K562 (cell line): ENCODE results near the gene HMG20B. TPM values are rescaled to one million over a fixed set of nuclear protein-coding genes. Genes with fewer than 3 reads are reported as not detected.

Source experiments
- BMI1 ChIP-seq: fragments of 150-350 bp; IDR thresholded peaks from 2 replicates; pipeline ENCODE4 v1.6.1; 2014; ENCODE audit warnings: low read length
- BRD4 ChIP-seq: fragments of 200-600 bp; sonication (generic); IDR thresholded peaks from 2 replicates; pipeline ENCODE4 v1.6.1; 2017; ENCODE audit warnings: inconsistent platforms
- CEBPB ChIP-seq: fragments of 450-650 bp; IDR thresholded peaks from 2 replicates; pipeline ENCODE4 v1.6.1; 2016; ENCODE audit warnings: missing genetic modification characterization, missing compliant biosample characterization
- CHCHD3 ChIP-seq: fragments of 250-450 bp; sonication (Bioruptor Pico); IDR thresholded peaks from 2 replicates; pipeline ENCODE4 v2.1.2; 2022; ENCODE audit warnings: mild to moderate bottlenecking
- GTF2F1 ChIP-seq: IDR thresholded peaks from 2 replicates; pipeline ENCODE4 v1.6.1; 2011; ENCODE audit warnings: low read depth, low read length, improper control_type of control experiment
- HLTF ChIP-seq: fragments of 450-650 bp; IDR thresholded peaks from 2 replicates; pipeline ENCODE4 v1.6.1; 2016
- MEF2A ChIP-seq: IDR thresholded peaks from 2 replicates; pipeline ENCODE4 v1.6.1; 2011; ENCODE audit warnings: low read depth, mild to moderate bottlenecking, low read length, moderate library complexity; ENCODE audit not compliant: control insufficient read depth
- NR2C2 ChIP-seq, 2 experiments: fragments of 200-800 bp in 1 of 2; sonication (Bioruptor generic) in 1 of 2; sonication (generic) in 1 of 2; formaldehyde crosslinking in 1 of 2; IDR thresholded peaks; 2 replicates each; pipeline versions ENCODE4 v1.6.1 to v1.8.0; 2016 to 2022; ENCODE audit warnings: mild to moderate bottlenecking in 1 of 2, missing compliant biosample characterization in 1 of 2, missing genetic modification characterization in 1 of 2, missing genetic modification reagents in 1 of 2
- POLR2B ChIP-seq: fragments of 450-650 bp; IDR thresholded peaks from 2 replicates; pipeline ENCODE4 v1.6.1; 2018; ENCODE audit warnings: low read depth; ENCODE audit not compliant: partially characterized antibody
- POLR3A ChIP-seq: IDR thresholded peaks from 2 replicates; pipeline ENCODE4 v1.6.1; 2011; ENCODE audit warnings: borderline replicate concordance, mild to moderate bottlenecking, moderate library complexity; ENCODE audit not compliant: insufficient read length, insufficient read depth; ENCODE audit errors: extremely low read depth
- SRSF1 ChIP-seq: fragments of 200-400 bp; formaldehyde crosslinking; IDR thresholded peaks from 2 replicates; pipeline ENCODE4 v1.6.1; 2017; ENCODE audit warnings: mild to moderate bottlenecking, low read depth, low read length, moderate library complexity
- TEAD1 ChIP-seq, 2 experiments: fragments of 450-650 bp in 1 of 2; sonication (generic) in 1 of 2; formaldehyde crosslinking; IDR thresholded peaks; 2 replicates each; pipeline versions ENCODE4 v1.4.0 to v1.8.0; 2020 to 2022; ENCODE audit warnings: mild to moderate bottlenecking in 2 of 2, missing genetic modification reagents in 1 of 2
- THAP12 ChIP-seq: fragments of 250-450 bp; sonication (Bioruptor Pico); IDR thresholded peaks from 2 replicates; pipeline ENCODE4 v1.9.0; 2021; ENCODE audit warnings: mild to moderate bottlenecking, inconsistent platforms
- ZBTB17 ChIP-seq: fragments of 450-650 bp; formaldehyde crosslinking; IDR thresholded peaks from 2 replicates; pipeline ENCODE4 v1.4.0; 2020; ENCODE audit warnings: mild to moderate bottlenecking
- ZFP36 ChIP-seq: fragments of 150-350 bp; IDR thresholded peaks from 2 replicates; pipeline ENCODE4 v1.6.1; 2018; ENCODE audit warnings: low read length, low read depth; ENCODE audit not compliant: partially characterized antibody
- ZNF217 ChIP-seq: sonication (generic); formaldehyde crosslinking; IDR thresholded peaks from 2 replicates; pipeline ENCODE4 v1.8.0; 2022; ENCODE audit warnings: mild to moderate bottlenecking, missing genetic modification reagents
- ZNF445 ChIP-seq: fragments of 250-450 bp; sonication (Bioruptor Pico); IDR thresholded peaks from 2 replicates; pipeline ENCODE4 v1.4.0; 2020; ENCODE audit warnings: low read depth, mild to moderate bottlenecking, moderate library complexity
- ZNF644 ChIP-seq: fragments of 200-800 bp; sonication (Bioruptor generic); IDR thresholded peaks from 2 replicates; pipeline ENCODE4 v1.6.1; 2016; ENCODE audit warnings: low read depth, missing genetic modification characterization, missing compliant biosample characterization
- polyA plus RNA-seq, 8 experiments: library from polyadenylated mRNA; depleted of rRNA in 4 of 8; stranded (reverse) in 5 of 8; unstranded in 3 of 8; fragments of >200 nt; fragmentation: Nextera tagmentation in 2 of 8; fragmentation: Illumina TruSeq in 1 of 8; extraction: Ambion mirVana in 2 of 8; extraction: Trizol in 1 of 8; gene quantifications; 2 replicates each; pipeline versions ENCODE4 v1.2.1 to v1.2.3, GENCODE V29; 2011 to 2014; ENCODE audit warnings: inconsistent platforms in 1 of 8, missing spikeins in 1 of 8
- total RNA-seq, 7 experiments: library from RNA; depleted of rRNA in 6 of 7; stranded (reverse); fragments of >200 nt in 6 of 7; fragmentation: Illumina TruSeq in 2 of 7; extraction: Trizol in 2 of 7; gene quantifications; 2 replicates each; pipeline versions ENCODE4 v1.2.1 to v1.2.3, GENCODE V29; 2011 to 2021; ENCODE audit warnings: low replicate concordance in 1 of 7
- TF ChIP-seq, protein P1 (sequence below): sonication (generic); formaldehyde crosslinking; IDR thresholded peaks from 2 replicates; pipeline ENCODE4 v1.8.0; 2023; ENCODE audit warnings: missing genetic modification reagents, mild to moderate bottlenecking, borderline replicate concordance
- TF ChIP-seq, protein P2 (sequence below): sonication (generic); formaldehyde crosslinking; IDR thresholded peaks from 2 replicates; pipeline ENCODE4 v1.8.1; 2023; ENCODE audit warnings: mild to moderate bottlenecking, missing genetic modification reagents

Gene HMG20B
- total and polyA plus RNA-seq, 9 of the 15 experiments (the other 6 are each of a cell fraction or from before 2014, with no cell fraction given), result 0.35 to 172 (median 38.6) TPM

DNA sequence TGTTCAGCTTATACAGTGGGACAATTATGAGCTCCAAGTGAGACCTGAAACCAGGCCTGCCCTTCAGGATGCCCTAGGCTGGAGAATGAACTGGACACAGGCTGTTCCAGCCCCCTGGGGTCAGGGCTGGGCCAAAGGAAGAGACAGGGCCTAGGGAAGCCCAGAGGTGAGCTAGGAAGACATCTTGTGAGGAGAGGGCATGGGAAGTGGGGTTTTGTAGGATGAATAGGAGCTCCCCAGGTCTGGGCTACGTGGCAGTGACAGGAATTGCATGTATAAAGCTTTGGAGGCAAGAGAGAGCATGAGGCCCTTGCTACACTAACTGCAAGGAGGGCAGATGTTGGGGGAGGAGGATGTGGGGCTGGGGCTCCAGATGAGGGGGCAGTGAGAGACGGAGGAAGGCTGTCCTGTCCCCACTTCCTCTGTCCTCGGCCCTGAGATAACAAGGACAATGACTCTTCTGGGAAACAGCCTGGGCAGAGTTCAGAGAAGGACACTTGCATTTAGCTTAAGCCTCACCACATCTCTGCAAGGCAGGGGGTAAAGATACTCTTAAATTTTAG is 35.4 kb downstream of the HMG20B start (continued):
- TF ChIP-seq, protein P1, sequence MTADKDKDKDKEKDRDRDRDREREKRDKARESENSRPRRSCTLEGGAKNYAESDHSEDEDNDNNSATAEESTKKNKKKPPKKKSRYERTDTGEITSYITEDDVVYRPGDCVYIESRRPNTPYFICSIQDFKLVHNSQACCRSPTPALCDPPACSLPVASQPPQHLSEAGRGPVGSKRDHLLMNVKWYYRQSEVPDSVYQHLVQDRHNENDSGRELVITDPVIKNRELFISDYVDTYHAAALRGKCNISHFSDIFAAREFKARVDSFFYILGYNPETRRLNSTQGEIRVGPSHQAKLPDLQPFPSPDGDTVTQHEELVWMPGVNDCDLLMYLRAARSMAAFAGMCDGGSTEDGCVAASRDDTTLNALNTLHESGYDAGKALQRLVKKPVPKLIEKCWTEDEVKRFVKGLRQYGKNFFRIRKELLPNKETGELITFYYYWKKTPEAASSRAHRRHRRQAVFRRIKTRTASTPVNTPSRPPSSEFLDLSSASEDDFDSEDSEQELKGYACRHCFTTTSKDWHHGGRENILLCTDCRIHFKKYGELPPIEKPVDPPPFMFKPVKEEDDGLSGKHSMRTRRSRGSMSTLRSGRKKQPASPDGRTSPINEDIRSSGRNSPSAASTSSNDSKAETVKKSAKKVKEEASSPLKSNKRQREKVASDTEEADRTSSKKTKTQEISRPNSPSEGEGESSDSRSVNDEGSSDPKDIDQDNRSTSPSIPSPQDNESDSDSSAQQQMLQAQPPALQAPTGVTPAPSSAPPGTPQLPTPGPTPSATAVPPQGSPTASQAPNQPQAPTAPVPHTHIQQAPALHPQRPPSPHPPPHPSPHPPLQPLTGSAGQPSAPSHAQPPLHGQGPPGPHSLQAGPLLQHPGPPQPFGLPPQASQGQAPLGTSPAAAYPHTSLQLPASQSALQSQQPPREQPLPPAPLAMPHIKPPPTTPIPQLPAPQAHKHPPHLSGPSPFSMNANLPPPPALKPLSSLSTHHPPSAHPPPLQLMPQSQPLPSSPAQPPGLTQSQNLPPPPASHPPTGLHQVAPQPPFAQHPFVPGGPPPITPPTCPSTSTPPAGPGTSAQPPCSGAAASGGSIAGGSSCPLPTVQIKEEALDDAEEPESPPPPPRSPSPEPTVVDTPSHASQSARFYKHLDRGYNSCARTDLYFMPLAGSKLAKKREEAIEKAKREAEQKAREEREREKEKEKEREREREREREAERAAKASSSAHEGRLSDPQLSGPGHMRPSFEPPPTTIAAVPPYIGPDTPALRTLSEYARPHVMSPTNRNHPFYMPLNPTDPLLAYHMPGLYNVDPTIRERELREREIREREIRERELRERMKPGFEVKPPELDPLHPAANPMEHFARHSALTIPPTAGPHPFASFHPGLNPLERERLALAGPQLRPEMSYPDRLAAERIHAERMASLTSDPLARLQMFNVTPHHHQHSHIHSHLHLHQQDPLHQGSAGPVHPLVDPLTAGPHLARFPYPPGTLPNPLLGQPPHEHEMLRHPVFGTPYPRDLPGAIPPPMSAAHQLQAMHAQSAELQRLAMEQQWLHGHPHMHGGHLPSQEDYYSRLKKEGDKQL (CRISPR knock-in tag), result no peak
- TF ChIP-seq CEBPB, result no peak
- TF ChIP-seq, protein P2, sequence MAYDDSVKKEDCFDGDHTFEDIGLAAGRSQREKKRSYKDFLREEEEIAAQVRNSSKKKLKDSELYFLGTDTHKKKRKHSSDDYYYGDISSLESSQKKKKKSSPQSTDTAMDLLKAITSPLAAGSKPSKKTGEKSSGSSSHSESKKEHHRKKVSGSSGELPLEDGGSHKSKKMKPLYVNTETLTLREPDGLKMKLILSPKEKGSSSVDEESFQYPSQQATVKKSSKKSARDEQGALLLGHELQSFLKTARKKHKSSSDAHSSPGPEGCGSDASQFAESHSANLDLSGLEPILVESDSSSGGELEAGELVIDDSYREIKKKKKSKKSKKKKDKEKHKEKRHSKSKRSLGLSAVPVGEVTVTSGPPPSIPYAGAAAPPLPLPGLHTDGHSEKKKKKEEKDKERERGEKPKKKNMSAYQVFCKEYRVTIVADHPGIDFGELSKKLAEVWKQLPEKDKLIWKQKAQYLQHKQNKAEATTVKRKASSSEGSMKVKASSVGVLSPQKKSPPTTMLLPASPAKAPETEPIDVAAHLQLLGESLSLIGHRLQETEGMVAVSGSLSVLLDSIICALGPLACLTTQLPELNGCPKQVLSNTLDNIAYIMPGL (CRISPR knock-in tag), result no peak
- peak; percentile 68 for TF ChIP-seq POLR2B
- TF ChIP-seq POLR3A, result no peak
- no peak for TF ChIP-seq HLTF
- no peak for TF ChIP-seq MEF2A
- TF ChIP-seq TEAD1 (CRISPR knock-in tag; IDR thresholded peaks at IDR 0.05), result no peak
- peak; percentile 31 for TF ChIP-seq ZFP36
- no peak for TF ChIP-seq GTF2F1
- no peak for TF ChIP-seq THAP12 (CRISPR knock-in tag)
- no peak for TF ChIP-seq SRSF1
- no peak for TF ChIP-seq ZNF217
- TF ChIP-seq CHCHD3 (CRISPR knock-in tag), result no peak
- TF ChIP-seq ZNF445 (CRISPR knock-in tag), result no peak
- TF ChIP-seq NR2C2 (CRISPR knock-in tag; IDR thresholded peaks at IDR 0.05), result no peak
- TF ChIP-seq NR2C2 (tag; IDR thresholded peaks at IDR 0.05), result no peak
- no peak for TF ChIP-seq ZBTB17 (CRISPR knock-in tag)
- TF ChIP-seq BRD4, result 0 out of 2 replicates have a peak, but pooled peaks have one; percentile 31
- no peak for TF ChIP-seq ZNF644 (tag)
- TF ChIP-seq BMI1, result no peak
